WTC11 (cell line): ENCODE data around the gene FOXC2. TPM values are rescaled to one million over a fixed set of nuclear protein-coding genes. Genes with fewer than 3 reads are reported as not detected.

Experiments
- ATAC-seq: fragments of 200-7000 bp; cut with Tn5 transposase; 2 replicates; pipeline ENCODE4 v1.10.0; 2021; ENCODE audit warnings: mild to moderate bottlenecking, moderate library complexity
- CTCF ChIA-PET: fragments of 300-600 bp; sonication (Branson Sonifier 250); formaldehyde crosslinking; loops from one replicate; lab custom pipeline; 2021; ENCODE audit warnings: antibody characterized with exemption; lab: Charles Lee
- POLR2A ChIA-PET: fragments of 350-600 bp; sonication (Branson Sonifier 250); formaldehyde crosslinking; loops from one replicate; lab custom pipeline; 2021; ENCODE audit warnings: antibody characterized with exemption; lab: Charles Lee
- DNase-seq: peaks from one replicate; pipeline ENCODE4 v3.0.0; 2021; ENCODE audit warnings: low spot score
- H3K27ac Mint-ChIP-seq: 2 replicates; pipeline ENCODE4 v1.8.0; 2021; ENCODE audit warnings: mixed read lengths
- H3K27me3 Mint-ChIP-seq: 2 replicates; pipeline ENCODE4 v1.8.0; 2021; ENCODE audit warnings: low read depth, mild to moderate bottlenecking, moderate library complexity, mixed read lengths
- H3K36me3 Mint-ChIP-seq: 2 replicates; pipeline ENCODE4 v1.8.0; 2021; ENCODE audit warnings: mixed read lengths
- H3K4me1 Mint-ChIP-seq: 2 replicates; pipeline ENCODE4 v1.8.0; 2022; ENCODE audit warnings: mixed read lengths
- H3K4me3 Mint-ChIP-seq: 2 replicates; pipeline ENCODE4 v1.8.0; 2021; ENCODE audit warnings: mild to moderate bottlenecking, moderate library complexity, mixed read lengths
- H3K9me3 Mint-ChIP-seq: 2 replicates; pipeline ENCODE4 v1.8.0; 2021; ENCODE audit warnings: mixed read lengths
- ARID4B ChIP-seq: sonication (generic); formaldehyde crosslinking; IDR thresholded peaks from 2 replicates; pipeline ENCODE4 v1.8.0; 2023; ENCODE audit warnings: missing genetic modification reagents, mild to moderate bottlenecking, borderline replicate concordance
- ATF6 ChIP-seq: sonication (generic); formaldehyde crosslinking; IDR thresholded peaks from 2 replicates; pipeline ENCODE4 v1.8.1; 2023; ENCODE audit warnings: mild to moderate bottlenecking, missing genetic modification reagents
- CREB1 ChIP-seq: sonication (generic); formaldehyde crosslinking; IDR thresholded peaks from 2 replicates; pipeline ENCODE4 v1.8.0; 2023; ENCODE audit warnings: mild to moderate bottlenecking, missing genetic modification reagents
- FOXK1 ChIP-seq: sonication (generic); formaldehyde crosslinking; IDR thresholded peaks from 2 replicates; pipeline ENCODE4 v1.8.0; 2022; ENCODE audit warnings: mild to moderate bottlenecking, moderate library complexity, missing genetic modification reagents
- FOXP1 ChIP-seq: sonication (generic); formaldehyde crosslinking; IDR thresholded peaks from 2 replicates; pipeline ENCODE4 v1.8.0; 2022; ENCODE audit warnings: missing genetic modification reagents, mild to moderate bottlenecking, moderate library complexity, borderline replicate concordance
- GRHL2 ChIP-seq: fragments of 250-450 bp; sonication (Bioruptor Pico); IDR thresholded peaks from 2 replicates; pipeline ENCODE4 v1.8.0; 2022; ENCODE audit warnings: mild to moderate bottlenecking, moderate library complexity; ENCODE audit not compliant: insufficient replicate concordance, severe bottlenecking
- IRF2 ChIP-seq: sonication (generic); formaldehyde crosslinking; IDR thresholded peaks from 2 replicates; pipeline ENCODE4 v1.8.0; 2022; ENCODE audit warnings: low read depth, missing genetic modification reagents, borderline replicate concordance
- JAZF1 ChIP-seq: fragments of 250-450 bp; sonication (Bioruptor Pico); IDR thresholded peaks from 2 replicates; pipeline ENCODE4 v1.9.0; 2021; ENCODE audit warnings: moderate library complexity, mild to moderate bottlenecking, inconsistent platforms
- KAT7 ChIP-seq: sonication (generic); formaldehyde crosslinking; IDR thresholded peaks from 2 replicates; pipeline ENCODE4 v1.8.1; 2023; ENCODE audit warnings: missing genetic modification reagents, mild to moderate bottlenecking, borderline replicate concordance
- MYBL2 ChIP-seq: sonication (generic); formaldehyde crosslinking; IDR thresholded peaks from 2 replicates; pipeline ENCODE4 v1.8.1; 2023; ENCODE audit warnings: mild to moderate bottlenecking, moderate library complexity, missing genetic modification reagents
- PRRX2 ChIP-seq: fragments of 250-450 bp; sonication (Bioruptor Pico); IDR thresholded peaks from 2 replicates; pipeline ENCODE4 v1.8.0; 2021; ENCODE audit warnings: mild to moderate bottlenecking
- SOX15 ChIP-seq: fragments of 250-450 bp; sonication (Bioruptor Pico); IDR thresholded peaks from 2 replicates; pipeline ENCODE4 v1.9.0; 2021; ENCODE audit warnings: mild to moderate bottlenecking
- SP1 ChIP-seq: sonication (generic); formaldehyde crosslinking; conservative IDR thresholded peaks from 2 replicates; pipeline ENCODE4 v1.8.1; 2022; ENCODE audit warnings: missing genetic modification reagents
- TEAD1 ChIP-seq: sonication (generic); formaldehyde crosslinking; IDR thresholded peaks from 2 replicates; pipeline ENCODE4 v1.8.0; 2022; ENCODE audit warnings: mild to moderate bottlenecking, missing genetic modification reagents
- TP53 ChIP-seq: sonication (generic); formaldehyde crosslinking; IDR thresholded peaks from 2 replicates; pipeline ENCODE4 v1.8.1; 2023; ENCODE audit warnings: mild to moderate bottlenecking, missing genetic modification reagents
- ZNF263 ChIP-seq: sonication (generic); formaldehyde crosslinking; IDR thresholded peaks from 2 replicates; pipeline ENCODE4 v1.8.1; 2022; ENCODE audit warnings: low read depth, mild to moderate bottlenecking, moderate library complexity, missing genetic modification reagents
- total RNA-seq: library from RNA; stranded (reverse); gene quantifications from 3 replicates; pipeline ENCODE4 v1.2.3, GENCODE V29; 2021
- TF ChIP-seq, protein P1 (sequence below): fragments of 250-450 bp; sonication (Bioruptor Pico); IDR thresholded peaks from 2 replicates; pipeline ENCODE4 v1.8.0; 2021; ENCODE audit warnings: mild to moderate bottlenecking
- TF ChIP-seq, protein P2 (sequence below): sonication (generic); formaldehyde crosslinking; IDR thresholded peaks from 2 replicates; pipeline ENCODE4 v1.8.0; 2022; ENCODE audit warnings: mild to moderate bottlenecking, missing genetic modification reagents
- TF ChIP-seq, protein P3 (sequence below): sonication (generic); formaldehyde crosslinking; IDR thresholded peaks from 2 replicates; pipeline ENCODE4 v1.8.1; 2022; ENCODE audit warnings: low read depth, missing genetic modification reagents, borderline replicate concordance

FOXC2 gene
- total RNA-seq, 1 experiment from 2014 or later: 0.28 TPM

- peaks cover 9% of the 10 kb centered on the region; the same call in 1 of the 2 replicates for H3K4me1 Mint-ChIP-seq
- TF ChIP-seq, protein P1, sequence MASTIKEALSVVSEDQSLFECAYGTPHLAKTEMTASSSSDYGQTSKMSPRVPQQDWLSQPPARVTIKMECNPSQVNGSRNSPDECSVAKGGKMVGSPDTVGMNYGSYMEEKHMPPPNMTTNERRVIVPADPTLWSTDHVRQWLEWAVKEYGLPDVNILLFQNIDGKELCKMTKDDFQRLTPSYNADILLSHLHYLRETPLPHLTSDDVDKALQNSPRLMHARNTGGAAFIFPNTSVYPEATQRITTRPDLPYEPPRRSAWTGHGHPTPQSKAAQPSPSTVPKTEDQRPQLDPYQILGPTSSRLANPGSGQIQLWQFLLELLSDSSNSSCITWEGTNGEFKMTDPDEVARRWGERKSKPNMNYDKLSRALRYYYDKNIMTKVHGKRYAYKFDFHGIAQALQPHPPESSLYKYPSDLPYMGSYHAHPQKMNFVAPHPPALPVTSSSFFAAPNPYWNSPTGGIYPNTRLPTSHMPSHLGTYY: no peak
- no peak for TF ChIP-seq GRHL2 (CRISPR knock-in tag)
- TF ChIP-seq KAT7: no peak
- TF ChIP-seq JAZF1 (CRISPR knock-in tag): no peak
- no peak for TF ChIP-seq ARID4B
- TF ChIP-seq FOXK1: no peak
- TF ChIP-seq, protein P2, sequence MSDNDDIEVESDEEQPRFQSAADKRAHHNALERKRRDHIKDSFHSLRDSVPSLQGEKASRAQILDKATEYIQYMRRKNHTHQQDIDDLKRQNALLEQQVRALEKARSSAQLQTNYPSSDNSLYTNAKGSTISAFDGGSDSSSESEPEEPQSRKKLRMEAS (CRISPR knock-in tag): no peak
- TF ChIP-seq SP1 (CRISPR knock-in tag): no peak
- no peak for TF ChIP-seq IRF2 (CRISPR knock-in tag)
- no peak for TF ChIP-seq CREB1 (CRISPR knock-in tag)
- TF ChIP-seq TEAD1: no peak
- no peak for TF ChIP-seq FOXP1 (CRISPR knock-in tag)
- no peak for TF ChIP-seq ZNF263 (CRISPR knock-in tag)
- no peak for TF ChIP-seq PRRX2 (CRISPR knock-in tag)
- no peak for TF ChIP-seq MYBL2
- TF ChIP-seq TP53 (CRISPR knock-in tag): no peak
- TF ChIP-seq, protein P3, sequence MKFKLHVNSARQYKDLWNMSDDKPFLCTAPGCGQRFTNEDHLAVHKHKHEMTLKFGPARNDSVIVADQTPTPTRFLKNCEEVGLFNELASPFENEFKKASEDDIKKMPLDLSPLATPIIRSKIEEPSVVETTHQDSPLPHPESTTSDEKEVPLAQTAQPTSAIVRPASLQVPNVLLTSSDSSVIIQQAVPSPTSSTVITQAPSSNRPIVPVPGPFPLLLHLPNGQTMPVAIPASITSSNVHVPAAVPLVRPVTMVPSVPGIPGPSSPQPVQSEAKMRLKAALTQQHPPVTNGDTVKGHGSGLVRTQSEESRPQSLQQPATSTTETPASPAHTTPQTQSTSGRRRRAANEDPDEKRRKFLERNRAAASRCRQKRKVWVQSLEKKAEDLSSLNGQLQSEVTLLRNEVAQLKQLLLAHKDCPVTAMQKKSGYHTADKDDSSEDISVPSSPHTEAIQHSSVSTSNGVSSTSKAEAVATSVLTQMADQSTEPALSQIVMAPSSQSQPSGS (CRISPR knock-in tag): no peak
- TF ChIP-seq ATF6: no peak
- TF ChIP-seq SOX15 (CRISPR knock-in tag): no peak
- TF ChIP-seq, all 79 proteins: peak for 0
- Mint-ChIP-seq H3K9me3 (no peaks in the 10 kb centered on the region), H3K36me3 (no peaks in the 10 kb centered on the region), H3K27ac (peak overlapping the region; percentile 72), H3K27me3 (no peaks in the 10 kb centered on the region; the same call in 1 of the 2 replicates), H3K4me3 (peak overlapping the region; percentile 94)
- ATAC-seq (no peak), DNase-seq (no peak)
- CTCF ChIA-PET: interaction anchor here (1.0 kb wide), 1 partner anchor 522 kb away, joined by 4 read pairs; no protein-coding TSS in a partner anchor
- POLR2A ChIA-PET: no interaction called here
These were observed 12.1 kb upstream of the FOXC2 start for GRCh38 chr16:86554599-86554916.
